SU-DHL-6 (cell line): ENCODE measurements around the gene HIPK2.

ENCODE experiments used
- H2AFZ ChIP-seq: fragments of 200-600 bp; sonication (generic); 2 replicates; pipeline ENCODE4 v1.6.1; 2014; ENCODE audit warnings: low read depth, mild to moderate bottlenecking, moderate library complexity, mixed read lengths, antibody characterized with exemption, low read length; ENCODE audit not compliant: severe bottlenecking
- H3F3A ChIP-seq: fragments of 200-600 bp; shearing (Covaris generic); 2 replicates; pipeline ENCODE4 v1.6.0; 2016; ENCODE audit warnings: antibody characterized with exemption, mild to moderate bottlenecking; ENCODE audit not compliant: insufficient read depth
- H3K27ac ChIP-seq: fragments of 200-600 bp; sonication (generic); 2 replicates; pipeline ENCODE4 v1.5.1; 2016; ENCODE audit warnings: low read depth, mild to moderate bottlenecking, low read length, moderate library complexity, mixed read lengths
- H3K27me3 ChIP-seq: fragments of 200-600 bp; sonication (generic), shearing (Covaris generic); 2 replicates; pipeline ENCODE4 v1.6.0; 2014; ENCODE audit warnings: mild to moderate bottlenecking, low read length
- H3K36me3 ChIP-seq: fragments of 200-600 bp; sonication (generic); 2 replicates; pipeline ENCODE4 v1.6.1; 2014; ENCODE audit warnings: mild to moderate bottlenecking, low read length, mixed read lengths
- H3K4me2 ChIP-seq: fragments of 300-600, 200-600 bp; shearing (Covaris generic), sonication (generic); 2 replicates; pipeline ENCODE4 v1.6.0; 2014; ENCODE audit warnings: low read length, low read depth, mild to moderate bottlenecking; ENCODE audit not compliant: poor library complexity, severe bottlenecking
- H3K4me3 ChIP-seq: fragments of 200-600 bp; sonication (generic); 2 replicates; pipeline ENCODE4 v1.5.1; 2014; ENCODE audit warnings: antibody characterized with exemption, low read length, mild to moderate bottlenecking, mixed read lengths; ENCODE audit not compliant: insufficient read depth, poor library complexity, severe bottlenecking
- H3K79me2 ChIP-seq: fragments of 200-600 bp; sonication (generic); 2 replicates; pipeline ENCODE4 v1.6.1; 2014; ENCODE audit warnings: mild to moderate bottlenecking, low read length, moderate library complexity; ENCODE audit not compliant: insufficient read depth
- H3K9ac ChIP-seq: fragments of 200-600 bp; sonication (generic); 2 replicates; pipeline ENCODE4 v1.7.0; 2014; ENCODE audit warnings: mild to moderate bottlenecking, low read length
- H3K9me2 ChIP-seq: fragments of 200-600 bp; sonication (generic); replicated peaks from 2 replicates; pipeline ENCODE4 v1.6.1; 2014; ENCODE audit warnings: low read length; ENCODE audit not compliant: insufficient read depth
- H3K9me3 ChIP-seq: fragments of 200-600 bp; sonication (generic); 2 replicates; pipeline ENCODE4 v1.6.1; 2014; ENCODE audit warnings: low read length, mixed read lengths; ENCODE audit not compliant: insufficient read depth
- H4K20me1 ChIP-seq: fragments of 200-600 bp; sonication (generic); 2 replicates; pipeline ENCODE4 v1.6.1; 2014; ENCODE audit warnings: low read depth, mild to moderate bottlenecking, antibody characterized with exemption, low read length, moderate library complexity, mixed read lengths
- EZH2phosphoT487 ChIP-seq: fragments of 200-600 bp; sonication (generic), shearing (Covaris generic); conservative IDR thresholded peaks from 2 replicates; pipeline ENCODE4 v1.6.1; 2018; ENCODE audit warnings: mild to moderate bottlenecking, antibody characterized with exemption, low read length, moderate library complexity, mixed read lengths
- TF ChIP-seq, protein P1 (sequence below): fragments of 200-600 bp; sonication (generic); IDR thresholded peaks from one replicate; pipeline ENCODE4 v1.5.1; 2017; ENCODE audit warnings: antibody characterized with exemption, mild to moderate bottlenecking, low read length, moderate library complexity; ENCODE audit not compliant: insufficient read depth, poor library complexity, severe bottlenecking

The HIPK2 gene

GRCh38 chr7:139771001-139771956 lies 6.5 kb downstream of the HIPK2 start:
- Histone ChIP-seq H4K20me1 (no peaks in the 10 kb centered on the region), H2AFZ (no peak overlapping the region), H3K4me3 (no peak overlapping the region), H3F3A (no peaks in the 10 kb centered on the region), H3K9me2 (no peaks in the 10 kb centered on the region), H3K27me3 (no peaks in the 10 kb centered on the region), H3K79me2 (no peaks in the 10 kb centered on the region), H3K36me3 (no peaks in the 10 kb centered on the region), H3K9me3 (no peaks in the 10 kb centered on the region), H3K9ac (no peak overlapping the region), H3K4me2 (no peak overlapping the region), H3K27ac (no peak overlapping the region)
- TF ChIP-seq, protein P1, sequence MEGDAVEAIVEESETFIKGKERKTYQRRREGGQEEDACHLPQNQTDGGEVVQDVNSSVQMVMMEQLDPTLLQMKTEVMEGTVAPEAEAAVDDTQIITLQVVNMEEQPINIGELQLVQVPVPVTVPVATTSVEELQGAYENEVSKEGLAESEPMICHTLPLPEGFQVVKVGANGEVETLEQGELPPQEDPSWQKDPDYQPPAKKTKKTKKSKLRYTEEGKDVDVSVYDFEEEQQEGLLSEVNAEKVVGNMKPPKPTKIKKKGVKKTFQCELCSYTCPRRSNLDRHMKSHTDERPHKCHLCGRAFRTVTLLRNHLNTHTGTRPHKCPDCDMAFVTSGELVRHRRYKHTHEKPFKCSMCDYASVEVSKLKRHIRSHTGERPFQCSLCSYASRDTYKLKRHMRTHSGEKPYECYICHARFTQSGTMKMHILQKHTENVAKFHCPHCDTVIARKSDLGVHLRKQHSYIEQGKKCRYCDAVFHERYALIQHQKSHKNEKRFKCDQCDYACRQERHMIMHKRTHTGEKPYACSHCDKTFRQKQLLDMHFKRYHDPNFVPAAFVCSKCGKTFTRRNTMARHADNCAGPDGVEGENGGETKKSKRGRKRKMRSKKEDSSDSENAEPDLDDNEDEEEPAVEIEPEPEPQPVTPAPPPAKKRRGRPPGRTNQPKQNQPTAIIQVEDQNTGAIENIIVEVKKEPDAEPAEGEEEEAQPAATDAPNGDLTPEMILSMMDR, result no peak
- TF ChIP-seq EZH2phosphoT487, result no peak

DNA sequence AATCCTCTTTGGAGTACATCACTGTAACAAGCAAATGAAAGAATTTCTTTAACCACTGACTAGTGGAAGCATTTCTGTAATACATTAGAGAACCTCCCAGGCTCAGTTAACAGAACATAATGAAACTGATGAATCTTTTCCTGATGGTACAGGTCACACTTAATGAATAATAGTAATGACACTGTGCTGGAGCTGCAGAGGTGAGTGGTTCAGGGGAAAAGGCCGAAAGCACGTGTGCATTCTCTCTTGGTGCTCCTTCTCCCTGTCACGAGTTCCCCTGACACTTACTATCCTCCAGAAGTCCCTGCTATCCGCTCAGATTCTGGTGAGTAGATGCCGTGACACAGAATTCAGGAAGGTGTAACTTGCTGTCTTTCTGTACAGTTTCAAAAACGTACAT lies 8.0 kb downstream of the HIPK2 start:
- H3K79me2 ChIP-seq, result no peaks in the 10 kb centered on the region
- no peaks in the 10 kb centered on the region for H3K36me3 ChIP-seq
- H3K9me2 ChIP-seq, result no peaks in the 10 kb centered on the region
- no peak overlapping the region for H3K4me3 ChIP-seq
- H2AFZ ChIP-seq, result no peak overlapping the region
- H4K20me1 ChIP-seq, result no peaks in the 10 kb centered on the region
- TF ChIP-seq EZH2phosphoT487, result no peak
- TF ChIP-seq, protein P1, result no peak
- no peaks in the 10 kb centered on the region for H3F3A ChIP-seq
- no peaks in the 10 kb centered on the region for H3K9me3 ChIP-seq
- no peak overlapping the region for H3K4me2 ChIP-seq
- no peaks in the 10 kb centered on the region for H3K27me3 ChIP-seq
- no peak overlapping the region for H3K9ac ChIP-seq
- no peak overlapping the region for H3K27ac ChIP-seq

- H3K9me2 ChIP-seq, result no peaks in the 10 kb centered on the region
- no peaks in the 10 kb centered on the region for H3K36me3 ChIP-seq
- no peaks in the 10 kb centered on the region for H3K9me3 ChIP-seq
- no peaks in the 10 kb centered on the region for H3F3A ChIP-seq
- no peak overlapping the region for H3K4me2 ChIP-seq
- no peak overlapping the region for H3K4me3 ChIP-seq
- H4K20me1 ChIP-seq, result no peaks in the 10 kb centered on the region
- no peak overlapping the region for H3K27ac ChIP-seq
- no peaks in the 10 kb centered on the region for H3K79me2 ChIP-seq
- no peaks in the 10 kb centered on the region for H3K27me3 ChIP-seq
- TF ChIP-seq EZH2phosphoT487, result no peak
- TF ChIP-seq, protein P1, result no peak
- H2AFZ ChIP-seq, result no peak overlapping the region
- no peak overlapping the region for H3K9ac ChIP-seq
These were observed 8.7 kb downstream of the HIPK2 start for GRCh38 chr7:139769066-139769465.
